K562 (cell line): ENCODE measurements around the gene PUM1. TPM values are rescaled to one million over a fixed set of nuclear protein-coding genes. Genes with fewer than 3 reads are reported as not detected.

Source experiments
- BRD9 ChIP-seq: fragments of 450-650 bp; IDR thresholded peaks from 2 replicates; pipeline ENCODE4 v1.6.1; 2018; ENCODE audit warnings: low read depth; ENCODE audit not compliant: partially characterized antibody
- MEF2D ChIP-seq: conservative IDR thresholded peaks from 2 replicates; pipeline ENCODE4 v1.6.1; 2016; ENCODE audit warnings: low read depth, missing genetic modification characterization, missing compliant biosample characterization
- NONO ChIP-seq, 2 experiments: fragments of 200-400 bp in 1 of 2; fragments of 450-650 bp in 1 of 2; formaldehyde crosslinking in 1 of 2; IDR thresholded peaks; 2 replicates each; pipeline ENCODE4 v1.6.1; 2017; ENCODE audit warnings: low read depth in 2 of 2, mild to moderate bottlenecking in 2 of 2, moderate library complexity in 2 of 2, low read length in 1 of 2
- SIN3A ChIP-seq, 2 experiments: fragments of 150-350 bp in 1 of 2; IDR thresholded peaks; 2 replicates each; pipeline ENCODE4 v1.6.1; 2011 to 2016; ENCODE audit warnings: borderline replicate concordance in 2 of 2, low read depth in 2 of 2, low read length in 2 of 2, mild to moderate bottlenecking in 2 of 2, moderate library complexity in 2 of 2; ENCODE audit not compliant: control insufficient read depth in 1 of 2
- SREBF2 ChIP-seq: sonication (generic); formaldehyde crosslinking; IDR thresholded peaks from 2 replicates; pipeline ENCODE4 v1.4.0; 2020; ENCODE audit warnings: mild to moderate bottlenecking, missing genetic modification reagents
- ZNF134 ChIP-seq: fragments of 250-450 bp; sonication (Bioruptor Pico); conservative IDR thresholded peaks from 2 replicates; pipeline ENCODE4 v1.4.0; 2020
- ZNF589 ChIP-seq: fragments of 200-800 bp; sonication (Bioruptor generic); IDR thresholded peaks from 2 replicates; pipeline ENCODE4 v1.6.1; 2016; ENCODE audit warnings: low read depth, missing genetic modification characterization, missing compliant biosample characterization
- polyA plus RNA-seq, 8 experiments: library from polyadenylated mRNA; depleted of rRNA in 4 of 8; stranded (reverse) in 5 of 8; unstranded in 3 of 8; fragments of >200 nt; fragmentation: Nextera tagmentation in 2 of 8; fragmentation: Illumina TruSeq in 1 of 8; extraction: Ambion mirVana in 2 of 8; extraction: Trizol in 1 of 8; gene quantifications; 2 replicates each; pipeline versions ENCODE4 v1.2.1 to v1.2.3, GENCODE V29; 2011 to 2014; ENCODE audit warnings: inconsistent platforms in 1 of 8, missing spikeins in 1 of 8
- total RNA-seq, 7 experiments: library from RNA; depleted of rRNA in 6 of 7; stranded (reverse); fragments of >200 nt in 6 of 7; fragmentation: Illumina TruSeq in 2 of 7; extraction: Trizol in 2 of 7; gene quantifications; 2 replicates each; pipeline versions ENCODE4 v1.2.1 to v1.2.3, GENCODE V29; 2011 to 2021; ENCODE audit warnings: low replicate concordance in 1 of 7
- TF ChIP-seq, protein P1 (sequence below): sonication (generic); formaldehyde crosslinking; IDR thresholded peaks from 2 replicates; pipeline ENCODE4 v1.4.0; 2020; ENCODE audit warnings: mild to moderate bottlenecking, missing genetic modification reagents
- TF ChIP-seq, protein P2 (sequence below): fragments of 450-650 bp; IDR thresholded peaks from 2 replicates; pipeline ENCODE4 v1.6.1; 2016
- TF ChIP-seq, protein P3 (sequence below), 2 experiments: fragments of 450-650 bp; conservative IDR thresholded peaks; 2 replicates each; pipeline ENCODE4 v1.6.1; 2017; ENCODE audit warnings: mild to moderate bottlenecking in 2 of 2, moderate library complexity in 2 of 2
- TF ChIP-seq, protein P4 (sequence below): fragments of 250-450 bp; sonication (Bioruptor Pico); IDR thresholded peaks from 2 replicates; pipeline ENCODE4 v1.8.0; 2022; ENCODE audit warnings: inconsistent platforms
- TF ChIP-seq, protein P5 (sequence below): sonication (generic); formaldehyde crosslinking; IDR thresholded peaks from 2 replicates; pipeline ENCODE4 v1.8.0; 2023; ENCODE audit warnings: missing genetic modification reagents, mild to moderate bottlenecking, borderline replicate concordance

Gene PUM1
- total and polyA plus RNA-seq, 9 of the 15 experiments (the other 6 are each of a cell fraction or from before 2014, with no cell fraction given): 37.7 to 104 (median 55.7) TPM

DNA sequence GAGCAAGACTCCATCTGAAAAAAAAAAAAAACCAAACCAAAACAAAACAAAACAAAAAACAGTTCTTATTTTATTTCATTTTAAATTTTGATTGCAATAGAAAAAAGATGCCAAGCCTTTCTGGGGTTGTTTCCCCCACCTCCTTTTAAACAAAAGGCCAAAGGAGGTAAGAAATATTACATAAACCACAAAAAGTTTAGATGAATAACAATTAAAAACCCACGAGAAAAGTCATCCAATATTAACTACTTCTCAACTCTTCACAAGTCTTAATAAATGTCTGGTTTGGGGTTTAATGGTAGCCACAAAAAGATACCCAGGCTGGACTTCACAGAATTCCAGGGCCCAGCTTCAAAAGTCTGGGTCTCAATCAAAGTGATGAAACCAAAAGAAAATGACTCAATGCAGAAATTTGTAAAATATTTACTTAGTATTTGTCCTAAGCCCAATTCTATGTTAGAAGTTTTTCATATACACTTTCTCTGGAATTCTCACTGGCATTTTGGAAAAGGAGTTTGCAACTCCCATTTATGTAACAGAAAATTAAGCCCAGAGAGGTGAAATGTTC, 110.0 kb downstream of the PUM1 start (continued):
- TF ChIP-seq, protein P1, sequence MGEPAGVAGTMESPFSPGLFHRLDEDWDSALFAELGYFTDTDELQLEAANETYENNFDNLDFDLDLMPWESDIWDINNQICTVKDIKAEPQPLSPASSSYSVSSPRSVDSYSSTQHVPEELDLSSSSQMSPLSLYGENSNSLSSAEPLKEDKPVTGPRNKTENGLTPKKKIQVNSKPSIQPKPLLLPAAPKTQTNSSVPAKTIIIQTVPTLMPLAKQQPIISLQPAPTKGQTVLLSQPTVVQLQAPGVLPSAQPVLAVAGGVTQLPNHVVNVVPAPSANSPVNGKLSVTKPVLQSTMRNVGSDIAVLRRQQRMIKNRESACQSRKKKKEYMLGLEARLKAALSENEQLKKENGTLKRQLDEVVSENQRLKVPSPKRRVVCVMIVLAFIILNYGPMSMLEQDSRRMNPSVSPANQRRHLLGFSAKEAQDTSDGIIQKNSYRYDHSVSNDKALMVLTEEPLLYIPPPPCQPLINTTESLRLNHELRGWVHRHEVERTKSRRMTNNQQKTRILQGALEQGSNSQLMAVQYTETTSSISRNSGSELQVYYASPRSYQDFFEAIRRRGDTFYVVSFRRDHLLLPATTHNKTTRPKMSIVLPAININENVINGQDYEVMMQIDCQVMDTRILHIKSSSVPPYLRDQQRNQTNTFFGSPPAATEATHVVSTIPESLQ: no peak
- TF ChIP-seq, protein P2, sequence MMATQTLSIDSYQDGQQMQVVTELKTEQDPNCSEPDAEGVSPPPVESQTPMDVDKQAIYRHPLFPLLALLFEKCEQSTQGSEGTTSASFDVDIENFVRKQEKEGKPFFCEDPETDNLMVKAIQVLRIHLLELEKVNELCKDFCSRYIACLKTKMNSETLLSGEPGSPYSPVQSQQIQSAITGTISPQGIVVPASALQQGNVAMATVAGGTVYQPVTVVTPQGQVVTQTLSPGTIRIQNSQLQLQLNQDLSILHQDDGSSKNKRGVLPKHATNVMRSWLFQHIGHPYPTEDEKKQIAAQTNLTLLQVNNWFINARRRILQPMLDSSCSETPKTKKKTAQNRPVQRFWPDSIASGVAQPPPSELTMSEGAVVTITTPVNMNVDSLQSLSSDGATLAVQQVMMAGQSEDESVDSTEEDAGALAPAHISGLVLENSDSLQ: no peak
- TF ChIP-seq ZNF134 (CRISPR knock-in tag) (no peak), NONO (IDR thresholded peaks at IDR 0.05; ENCODE audit: low read depth in 2 of 2, low read length in 1 of 2) (no peak), SIN3A (IDR thresholded peaks at IDR 0.05; ENCODE audit: borderline replicate concordance in 2 of 2, control insufficient read depth in 1 of 2, low read depth in 2 of 2, low read length in 2 of 2) (no peak), MEF2D (tag) (no peak), ZNF589 (CRISPR knock-in tag) (no peak), SREBF2 (CRISPR knock-in tag) (no peak), BRD9 (no peak)
- TF ChIP-seq, protein P3, sequence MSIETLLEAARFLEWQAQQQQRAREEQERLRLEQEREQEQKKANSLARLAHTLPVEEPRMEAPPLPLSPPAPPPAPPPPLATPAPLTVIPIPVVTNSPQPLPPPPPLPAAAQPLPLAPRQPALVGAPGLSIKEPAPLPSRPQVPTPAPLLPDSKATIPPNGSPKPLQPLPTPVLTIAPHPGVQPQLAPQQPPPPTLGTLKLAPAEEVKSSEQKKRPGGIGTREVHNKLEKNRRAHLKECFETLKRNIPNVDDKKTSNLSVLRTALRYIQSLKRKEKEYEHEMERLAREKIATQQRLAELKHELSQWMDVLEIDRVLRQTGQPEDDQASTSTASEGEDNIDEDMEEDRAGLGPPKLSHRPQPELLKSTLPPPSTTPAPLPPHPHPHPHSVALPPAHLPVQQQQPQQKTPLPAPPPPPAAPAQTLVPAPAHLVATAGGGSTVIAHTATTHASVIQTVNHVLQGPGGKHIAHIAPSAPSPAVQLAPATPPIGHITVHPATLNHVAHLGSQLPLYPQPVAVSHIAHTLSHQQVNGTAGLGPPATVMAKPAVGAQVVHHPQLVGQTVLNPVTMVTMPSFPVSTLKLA (conservative IDR thresholded peaks at IDR 0.05): no peak
- TF ChIP-seq, protein P4, sequence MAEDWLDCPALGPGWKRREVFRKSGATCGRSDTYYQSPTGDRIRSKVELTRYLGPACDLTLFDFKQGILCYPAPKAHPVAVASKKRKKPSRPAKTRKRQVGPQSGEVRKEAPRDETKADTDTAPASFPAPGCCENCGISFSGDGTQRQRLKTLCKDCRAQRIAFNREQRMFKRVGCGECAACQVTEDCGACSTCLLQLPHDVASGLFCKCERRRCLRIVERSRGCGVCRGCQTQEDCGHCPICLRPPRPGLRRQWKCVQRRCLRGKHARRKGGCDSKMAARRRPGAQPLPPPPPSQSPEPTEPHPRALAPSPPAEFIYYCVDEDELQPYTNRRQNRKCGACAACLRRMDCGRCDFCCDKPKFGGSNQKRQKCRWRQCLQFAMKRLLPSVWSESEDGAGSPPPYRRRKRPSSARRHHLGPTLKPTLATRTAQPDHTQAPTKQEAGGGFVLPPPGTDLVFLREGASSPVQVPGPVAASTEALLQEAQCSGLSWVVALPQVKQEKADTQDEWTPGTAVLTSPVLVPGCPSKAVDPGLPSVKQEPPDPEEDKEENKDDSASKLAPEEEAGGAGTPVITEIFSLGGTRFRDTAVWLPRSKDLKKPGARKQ (CRISPR knock-in tag): no peak
- TF ChIP-seq, protein P5, sequence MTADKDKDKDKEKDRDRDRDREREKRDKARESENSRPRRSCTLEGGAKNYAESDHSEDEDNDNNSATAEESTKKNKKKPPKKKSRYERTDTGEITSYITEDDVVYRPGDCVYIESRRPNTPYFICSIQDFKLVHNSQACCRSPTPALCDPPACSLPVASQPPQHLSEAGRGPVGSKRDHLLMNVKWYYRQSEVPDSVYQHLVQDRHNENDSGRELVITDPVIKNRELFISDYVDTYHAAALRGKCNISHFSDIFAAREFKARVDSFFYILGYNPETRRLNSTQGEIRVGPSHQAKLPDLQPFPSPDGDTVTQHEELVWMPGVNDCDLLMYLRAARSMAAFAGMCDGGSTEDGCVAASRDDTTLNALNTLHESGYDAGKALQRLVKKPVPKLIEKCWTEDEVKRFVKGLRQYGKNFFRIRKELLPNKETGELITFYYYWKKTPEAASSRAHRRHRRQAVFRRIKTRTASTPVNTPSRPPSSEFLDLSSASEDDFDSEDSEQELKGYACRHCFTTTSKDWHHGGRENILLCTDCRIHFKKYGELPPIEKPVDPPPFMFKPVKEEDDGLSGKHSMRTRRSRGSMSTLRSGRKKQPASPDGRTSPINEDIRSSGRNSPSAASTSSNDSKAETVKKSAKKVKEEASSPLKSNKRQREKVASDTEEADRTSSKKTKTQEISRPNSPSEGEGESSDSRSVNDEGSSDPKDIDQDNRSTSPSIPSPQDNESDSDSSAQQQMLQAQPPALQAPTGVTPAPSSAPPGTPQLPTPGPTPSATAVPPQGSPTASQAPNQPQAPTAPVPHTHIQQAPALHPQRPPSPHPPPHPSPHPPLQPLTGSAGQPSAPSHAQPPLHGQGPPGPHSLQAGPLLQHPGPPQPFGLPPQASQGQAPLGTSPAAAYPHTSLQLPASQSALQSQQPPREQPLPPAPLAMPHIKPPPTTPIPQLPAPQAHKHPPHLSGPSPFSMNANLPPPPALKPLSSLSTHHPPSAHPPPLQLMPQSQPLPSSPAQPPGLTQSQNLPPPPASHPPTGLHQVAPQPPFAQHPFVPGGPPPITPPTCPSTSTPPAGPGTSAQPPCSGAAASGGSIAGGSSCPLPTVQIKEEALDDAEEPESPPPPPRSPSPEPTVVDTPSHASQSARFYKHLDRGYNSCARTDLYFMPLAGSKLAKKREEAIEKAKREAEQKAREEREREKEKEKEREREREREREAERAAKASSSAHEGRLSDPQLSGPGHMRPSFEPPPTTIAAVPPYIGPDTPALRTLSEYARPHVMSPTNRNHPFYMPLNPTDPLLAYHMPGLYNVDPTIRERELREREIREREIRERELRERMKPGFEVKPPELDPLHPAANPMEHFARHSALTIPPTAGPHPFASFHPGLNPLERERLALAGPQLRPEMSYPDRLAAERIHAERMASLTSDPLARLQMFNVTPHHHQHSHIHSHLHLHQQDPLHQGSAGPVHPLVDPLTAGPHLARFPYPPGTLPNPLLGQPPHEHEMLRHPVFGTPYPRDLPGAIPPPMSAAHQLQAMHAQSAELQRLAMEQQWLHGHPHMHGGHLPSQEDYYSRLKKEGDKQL (CRISPR knock-in tag): no peak
- TF ChIP-seq, all 486 proteins: peak for 0
